HepG2 (cell line): ENCODE data around the gene PRKAG3. TPM values are rescaled to one million over a fixed set of nuclear protein-coding genes. Genes with fewer than 3 reads are reported as not detected.

Experiments
- CHD2 ChIP-seq: IDR thresholded peaks from 2 replicates; pipeline ENCODE4 v1.6.1; 2011; ENCODE audit warnings: low read depth, low read length, improper control_type of control experiment
- JUN ChIP-seq: sonication (generic); formaldehyde crosslinking; IDR thresholded peaks from 2 replicates; pipeline ENCODE4 v1.4.0; 2020; ENCODE audit warnings: mild to moderate bottlenecking, missing genetic modification reagents
- JUNB ChIP-seq: sonication (generic); formaldehyde crosslinking; IDR thresholded peaks from 2 replicates; pipeline ENCODE4 v1.8.0; 2022; ENCODE audit warnings: missing genetic modification reagents, mild to moderate bottlenecking, borderline replicate concordance
- MZF1 ChIP-seq: sonication (generic); formaldehyde crosslinking; IDR thresholded peaks from 2 replicates; pipeline ENCODE4 v1.8.1; 2023; ENCODE audit warnings: mild to moderate bottlenecking, missing genetic modification reagents, borderline replicate concordance
- NAIF1 ChIP-seq: sonication (generic); formaldehyde crosslinking; IDR thresholded peaks from 2 replicates; pipeline ENCODE4 v1.5.0; 2020; ENCODE audit warnings: mild to moderate bottlenecking, missing genetic modification reagents, borderline replicate concordance
- PCBP2 ChIP-seq: fragments of 200-400 bp; formaldehyde crosslinking; optimal IDR thresholded peaks from 2 replicates; pipeline ENCODE3; 2018; ENCODE audit warnings: low read length, low read depth; ENCODE audit not compliant: poor library complexity, severe bottlenecking
- SAFB2 ChIP-seq: sonication (generic); formaldehyde crosslinking; IDR thresholded peaks from 2 replicates; pipeline ENCODE4 v1.5.1; 2020; ENCODE audit warnings: missing genetic modification reagents, low read depth, mild to moderate bottlenecking, borderline replicate concordance
- TOPORS ChIP-seq: sonication (generic); formaldehyde crosslinking; IDR thresholded peaks from 2 replicates; pipeline ENCODE4 v1.8.0; 2023; ENCODE audit warnings: mild to moderate bottlenecking, missing genetic modification reagents
- ZNF317 ChIP-seq: sonication (generic); formaldehyde crosslinking; IDR thresholded peaks from 2 replicates; pipeline ENCODE4 v1.5.0; 2020; ENCODE audit warnings: mild to moderate bottlenecking, missing genetic modification reagents
- ZNF354B ChIP-seq: sonication (generic); formaldehyde crosslinking; IDR thresholded peaks from 2 replicates; pipeline ENCODE4 v1.8.0; 2022; ENCODE audit warnings: mild to moderate bottlenecking, missing genetic modification reagents
- ZNF7 ChIP-seq: IDR thresholded peaks from 2 replicates; pipeline ENCODE4 v1.6.1; 2016; ENCODE audit warnings: missing biosample characterization, missing genetic modification reagents
- ZNF713 ChIP-seq: sonication (generic); formaldehyde crosslinking; IDR thresholded peaks from 2 replicates; pipeline ENCODE4 v1.4.0; 2020; ENCODE audit warnings: mild to moderate bottlenecking, missing genetic modification reagents
- ZNF749 ChIP-seq: sonication (generic); formaldehyde crosslinking; IDR thresholded peaks from 2 replicates; pipeline ENCODE4 v1.8.0; 2022; ENCODE audit warnings: mild to moderate bottlenecking, missing genetic modification reagents, moderate library complexity, borderline replicate concordance
- ZNF816 ChIP-seq: sonication (generic); formaldehyde crosslinking; IDR thresholded peaks from 2 replicates; pipeline ENCODE4 v1.8.0; 2022; ENCODE audit warnings: missing genetic modification reagents, mild to moderate bottlenecking, borderline replicate concordance
- polyA plus RNA-seq, 8 experiments: library from polyadenylated mRNA; depleted of rRNA in 3 of 8; stranded (reverse) in 7 of 8; unstranded in 1 of 8; fragments of >200 nt; fragmentation: Illumina TruSeq in 4 of 8; extraction: Trizol in 4 of 8; gene quantifications; 2 replicates each; pipeline versions ENCODE4 v1.2.1 to v1.2.3, GENCODE V29; 2011 to 2016; ENCODE audit warnings: low read depth in 4 of 8, missing spikeins in 1 of 8, mixed read lengths in 1 of 8; ENCODE audit not compliant: insufficient read depth in 1 of 8
- total RNA-seq, 5 experiments: library from RNA; depleted of rRNA; stranded (reverse); fragments of >200 nt; fragmentation: Illumina TruSeq; extraction: Trizol; gene quantifications; 2 replicates each; pipeline ENCODE4 v1.2.3, GENCODE V29; 2016; ENCODE audit warnings: low read depth in 1 of 5
- TF ChIP-seq, protein P1 (sequence below): sonication (generic); formaldehyde crosslinking; IDR thresholded peaks from 2 replicates; pipeline ENCODE4 v1.4.0; 2020; ENCODE audit warnings: missing genetic modification reagents
- TF ChIP-seq, protein P2 (sequence below): sonication (generic); formaldehyde crosslinking; IDR thresholded peaks from 2 replicates; pipeline ENCODE4 v1.5.1; 2020; ENCODE audit warnings: missing genetic modification reagents, mild to moderate bottlenecking, borderline replicate concordance
- TF ChIP-seq, protein P3 (sequence below): sonication (generic); formaldehyde crosslinking; IDR thresholded peaks from 2 replicates; pipeline ENCODE4 v1.4.0; 2020; ENCODE audit warnings: missing genetic modification reagents
- TF ChIP-seq, protein P4 (sequence below): fragments of 450-650 bp; IDR thresholded peaks from 2 replicates; pipeline ENCODE4 v1.6.1; 2016
- TF ChIP-seq, protein P5 (sequence below): sonication (generic); formaldehyde crosslinking; IDR thresholded peaks from 2 replicates; pipeline ENCODE4 v1.5.1; 2020; ENCODE audit warnings: mild to moderate bottlenecking, missing genetic modification reagents, borderline replicate concordance

The PRKAG3 gene
- total and polyA plus RNA-seq, 2 of the 13 experiments (the other 11 are each of a cell fraction or from before 2014, with no cell fraction given), result not detected

DNA sequence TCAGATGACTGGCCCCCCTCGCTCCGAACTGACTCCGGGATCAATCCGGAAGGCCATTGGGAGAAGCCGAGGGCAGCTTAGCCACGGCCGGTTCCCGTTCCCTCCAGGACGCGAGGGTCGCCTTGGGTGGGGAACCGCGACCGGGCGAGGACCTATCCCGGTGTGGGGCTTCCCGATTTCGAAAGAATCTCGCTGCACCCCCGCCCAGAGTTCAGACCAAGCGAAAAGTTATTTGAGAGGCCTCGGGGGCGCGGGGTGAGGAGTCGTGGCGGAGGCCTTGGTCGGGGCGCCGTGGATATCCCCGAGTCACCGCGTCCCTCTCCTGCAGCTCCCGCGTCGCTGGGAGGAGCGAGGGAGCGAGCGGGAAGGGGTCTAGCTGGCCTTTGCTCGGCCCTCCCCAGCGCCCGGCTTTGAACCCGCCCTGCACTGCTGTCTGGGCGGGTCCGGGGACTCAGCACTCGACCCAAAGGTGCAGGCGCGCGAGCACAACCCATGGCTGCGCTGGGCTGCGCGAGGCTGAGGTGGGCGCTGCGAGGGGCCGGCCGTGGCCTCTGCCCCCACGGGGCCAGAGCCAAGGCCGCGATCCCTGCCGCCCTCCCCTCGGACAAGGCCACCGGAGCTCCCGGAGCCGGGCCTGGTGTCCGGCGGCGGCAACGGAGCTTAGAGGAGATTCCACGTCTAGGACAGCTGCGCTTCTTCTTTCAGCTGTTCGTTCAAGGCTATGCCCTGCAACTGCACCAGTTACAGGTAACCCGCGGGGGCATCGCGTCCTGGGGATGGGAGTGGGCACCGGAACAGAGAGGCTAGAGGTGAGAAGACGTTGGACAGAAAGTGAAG, 49.7 kb downstream of the PRKAG3 start, which contains the start of gene CYP27A1 (continued):
- TF ChIP-seq NAIF1 (CRISPR knock-in tag) (no peak), SAFB2 (peak; percentile 94; the same call in 1 of the 2 replicates), ZNF354B (CRISPR knock-in tag) (peak; percentile 69; the same call in 1 of the 2 replicates), CHD2 (no peak), ZNF816 (CRISPR knock-in tag) (peak; percentile 98), ZNF749 (CRISPR knock-in tag) (peak; percentile 55; the same call in 1 of the 2 replicates), TOPORS (CRISPR knock-in tag) (peak; percentile 89; the same call in 1 of the 2 replicates), JUNB (CRISPR knock-in tag) (no peak), ZNF713 (0 out of 2 replicates have a peak, but pooled peaks have one; percentile 65), ZNF317 (CRISPR knock-in tag) (peak; percentile 87), PCBP2 (no peak), JUN (peak; percentile 74; the same call in 1 of the 2 replicates), MZF1 (CRISPR knock-in tag) (peak; percentile 26; the same call in 1 of the 2 replicates), ZNF7 (CRISPR knock-in tag) (no peak)
- TF ChIP-seq, protein P1, sequence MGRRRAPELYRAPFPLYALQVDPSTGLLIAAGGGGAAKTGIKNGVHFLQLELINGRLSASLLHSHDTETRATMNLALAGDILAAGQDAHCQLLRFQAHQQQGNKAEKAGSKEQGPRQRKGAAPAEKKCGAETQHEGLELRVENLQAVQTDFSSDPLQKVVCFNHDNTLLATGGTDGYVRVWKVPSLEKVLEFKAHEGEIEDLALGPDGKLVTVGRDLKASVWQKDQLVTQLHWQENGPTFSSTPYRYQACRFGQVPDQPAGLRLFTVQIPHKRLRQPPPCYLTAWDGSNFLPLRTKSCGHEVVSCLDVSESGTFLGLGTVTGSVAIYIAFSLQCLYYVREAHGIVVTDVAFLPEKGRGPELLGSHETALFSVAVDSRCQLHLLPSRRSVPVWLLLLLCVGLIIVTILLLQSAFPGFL (CRISPR knock-in tag), result peak; percentile 14; the same call in 1 of the 2 replicates
- TF ChIP-seq, protein P2, sequence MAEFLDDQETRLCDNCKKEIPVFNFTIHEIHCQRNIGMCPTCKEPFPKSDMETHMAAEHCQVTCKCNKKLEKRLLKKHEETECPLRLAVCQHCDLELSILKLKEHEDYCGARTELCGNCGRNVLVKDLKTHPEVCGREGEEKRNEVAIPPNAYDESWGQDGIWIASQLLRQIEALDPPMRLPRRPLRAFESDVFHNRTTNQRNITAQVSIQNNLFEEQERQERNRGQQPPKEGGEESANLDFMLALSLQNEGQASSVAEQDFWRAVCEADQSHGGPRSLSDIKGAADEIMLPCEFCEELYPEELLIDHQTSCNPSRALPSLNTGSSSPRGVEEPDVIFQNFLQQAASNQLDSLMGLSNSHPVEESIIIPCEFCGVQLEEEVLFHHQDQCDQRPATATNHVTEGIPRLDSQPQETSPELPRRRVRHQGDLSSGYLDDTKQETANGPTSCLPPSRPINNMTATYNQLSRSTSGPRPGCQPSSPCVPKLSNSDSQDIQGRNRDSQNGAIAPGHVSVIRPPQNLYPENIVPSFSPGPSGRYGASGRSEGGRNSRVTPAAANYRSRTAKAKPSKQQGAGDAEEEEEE, result peak; percentile 10; the same call in 1 of the 2 replicates
- TF ChIP-seq, protein P3, sequence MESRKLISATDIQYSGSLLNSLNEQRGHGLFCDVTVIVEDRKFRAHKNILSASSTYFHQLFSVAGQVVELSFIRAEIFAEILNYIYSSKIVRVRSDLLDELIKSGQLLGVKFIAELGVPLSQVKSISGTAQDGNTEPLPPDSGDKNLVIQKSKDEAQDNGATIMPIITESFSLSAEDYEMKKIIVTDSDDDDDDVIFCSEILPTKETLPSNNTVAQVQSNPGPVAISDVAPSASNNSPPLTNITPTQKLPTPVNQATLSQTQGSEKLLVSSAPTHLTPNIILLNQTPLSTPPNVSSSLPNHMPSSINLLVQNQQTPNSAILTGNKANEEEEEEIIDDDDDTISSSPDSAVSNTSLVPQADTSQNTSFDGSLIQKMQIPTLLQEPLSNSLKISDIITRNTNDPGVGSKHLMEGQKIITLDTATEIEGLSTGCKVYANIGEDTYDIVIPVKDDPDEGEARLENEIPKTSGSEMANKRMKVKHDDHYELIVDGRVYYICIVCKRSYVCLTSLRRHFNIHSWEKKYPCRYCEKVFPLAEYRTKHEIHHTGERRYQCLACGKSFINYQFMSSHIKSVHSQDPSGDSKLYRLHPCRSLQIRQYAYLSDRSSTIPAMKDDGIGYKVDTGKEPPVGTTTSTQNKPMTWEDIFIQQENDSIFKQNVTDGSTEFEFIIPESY (CRISPR knock-in tag), result peak; percentile 5; the same call in 1 of the 2 replicates
- TF ChIP-seq, protein P4, sequence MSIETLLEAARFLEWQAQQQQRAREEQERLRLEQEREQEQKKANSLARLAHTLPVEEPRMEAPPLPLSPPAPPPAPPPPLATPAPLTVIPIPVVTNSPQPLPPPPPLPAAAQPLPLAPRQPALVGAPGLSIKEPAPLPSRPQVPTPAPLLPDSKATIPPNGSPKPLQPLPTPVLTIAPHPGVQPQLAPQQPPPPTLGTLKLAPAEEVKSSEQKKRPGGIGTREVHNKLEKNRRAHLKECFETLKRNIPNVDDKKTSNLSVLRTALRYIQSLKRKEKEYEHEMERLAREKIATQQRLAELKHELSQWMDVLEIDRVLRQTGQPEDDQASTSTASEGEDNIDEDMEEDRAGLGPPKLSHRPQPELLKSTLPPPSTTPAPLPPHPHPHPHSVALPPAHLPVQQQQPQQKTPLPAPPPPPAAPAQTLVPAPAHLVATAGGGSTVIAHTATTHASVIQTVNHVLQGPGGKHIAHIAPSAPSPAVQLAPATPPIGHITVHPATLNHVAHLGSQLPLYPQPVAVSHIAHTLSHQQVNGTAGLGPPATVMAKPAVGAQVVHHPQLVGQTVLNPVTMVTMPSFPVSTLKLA, result no peak
- TF ChIP-seq, protein P5, sequence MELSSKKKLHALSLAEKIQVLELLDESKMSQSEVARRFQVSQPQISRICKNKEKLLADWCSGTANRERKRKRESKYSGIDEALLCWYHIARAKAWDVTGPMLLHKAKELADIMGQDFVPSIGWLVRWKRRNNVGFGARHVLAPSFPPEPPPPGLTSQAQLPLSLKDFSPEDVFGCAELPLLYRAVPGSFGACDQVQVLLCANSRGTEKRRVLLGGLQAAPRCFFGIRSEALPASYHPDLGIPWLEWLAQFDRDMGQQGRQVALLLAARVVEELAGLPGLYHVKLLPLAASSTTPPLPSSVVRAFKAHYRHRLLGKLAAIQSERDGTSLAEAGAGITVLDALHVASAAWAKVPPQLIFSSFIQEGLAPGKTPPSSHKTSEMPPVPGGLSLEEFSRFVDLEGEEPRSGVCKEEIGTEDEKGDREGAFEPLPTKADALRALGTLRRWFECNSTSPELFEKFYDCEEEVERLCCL, result peak; percentile 92; the same call in 1 of the 2 replicates
